Measurements from ENCODE around the gene RFX7. TPM values are rescaled to one million over a fixed set of nuclear protein-coding genes. Genes with fewer than 3 reads are reported as not detected.
"Not testable (repeated sequence)": the region's sequence is repeated elsewhere in the genome, so short reads cannot be mapped to it uniquely, and the experiment has no call there.

Gene RFX7
- total RNA-seq, 1 experiment from 2014 or later, result 8.7 TPM

GRCh38 chr15:56156877-56157276 is 86.8 kb downstream of the RFX7 start:
- DNase-seq, result no peak
- H3K4me3 ChIP-seq (ENCODE audit: insufficient read depth, low read depth, low read length), result no peak overlapping the region
- H3K36me3 ChIP-seq (replicated peaks; ENCODE audit: control insufficient read depth, insufficient read depth, low read length), result no peaks in the 10 kb centered on the region
- H3K27me3 ChIP-seq (ENCODE audit: control insufficient read depth, insufficient read depth, low read length), result no peaks in the 10 kb centered on the region

- H3K27me3 ChIP-seq (ENCODE audit: control insufficient read depth, insufficient read depth, low read length); H3K36me3 ChIP-seq (replicated peaks; ENCODE audit: control insufficient read depth, insufficient read depth, low read length); H3K4me3 ChIP-seq (ENCODE audit: insufficient read depth, low read depth, low read length); DNase-seq: not testable (repeated sequence)
These were observed 88.4 kb downstream of the RFX7 start for GRCh38 chr15:56155278-56155677.

GRCh38 chr15:56154768-56155167 is 88.9 kb downstream of the RFX7 start:
- DNase-seq; H3K4me3 ChIP-seq (ENCODE audit: insufficient read depth, low read depth, low read length); H3K27me3 ChIP-seq (ENCODE audit: control insufficient read depth, insufficient read depth, low read length); H3K36me3 ChIP-seq (replicated peaks; ENCODE audit: control insufficient read depth, insufficient read depth, low read length): not testable (repeated sequence)

GRCh38 chr15:56150204-56150603 is 93.5 kb downstream of the RFX7 start:
- no peak for DNase-seq
- H3K36me3 ChIP-seq (replicated peaks; ENCODE audit: control insufficient read depth, insufficient read depth, low read length), result no peaks in the 10 kb centered on the region
- no peak overlapping the region for H3K4me3 ChIP-seq (ENCODE audit: insufficient read depth, low read depth, low read length)
- no peaks in the 10 kb centered on the region for H3K27me3 ChIP-seq (ENCODE audit: control insufficient read depth, insufficient read depth, low read length)

- Histone ChIP-seq H3K36me3 (replicated peaks; ENCODE audit: control insufficient read depth, insufficient read depth, low read length) (no peaks in the 10 kb centered on the region), H3K4me3 (ENCODE audit: insufficient read depth, low read depth, low read length) (no peak overlapping the region), H3K27me3 (ENCODE audit: control insufficient read depth, insufficient read depth, low read length) (no peaks in the 10 kb centered on the region)
- no peak for DNase-seq
These were observed 95.6 kb downstream of the RFX7 start for GRCh38 chr15:56148064-56148463.

GRCh38 chr15:56146756-56147155 is 96.9 kb downstream of the RFX7 start:
- no peak overlapping the region for H3K4me3 ChIP-seq (ENCODE audit: insufficient read depth, low read depth, low read length)
- DNase-seq, result no peak
- no peaks in the 10 kb centered on the region for H3K27me3 ChIP-seq (ENCODE audit: control insufficient read depth, insufficient read depth, low read length)
- peaks cover 1% of the 10 kb centered on the region; the same call in 1 of the 2 replicates for H3K36me3 ChIP-seq (replicated peaks; ENCODE audit: control insufficient read depth, insufficient read depth, low read length)

GRCh38 chr15:56128081-56128480 is 115.6 kb downstream of the RFX7 start:
- no peaks in the 10 kb centered on the region for H3K36me3 ChIP-seq (replicated peaks; ENCODE audit: control insufficient read depth, insufficient read depth, low read length)
- no peak for DNase-seq
- H3K4me3 ChIP-seq (ENCODE audit: insufficient read depth, low read depth, low read length), result no peak overlapping the region
- H3K27me3 ChIP-seq (ENCODE audit: control insufficient read depth, insufficient read depth, low read length), result no peaks in the 10 kb centered on the region

GRCh38 chr15:56126409-56126808 is 117.3 kb downstream of the RFX7 start:
- no peaks in the 10 kb centered on the region; the same call in 1 of the 2 replicates for H3K36me3 ChIP-seq (replicated peaks; ENCODE audit: control insufficient read depth, insufficient read depth, low read length)
- DNase-seq, result no peak
- H3K27me3 ChIP-seq (ENCODE audit: control insufficient read depth, insufficient read depth, low read length), result no peaks in the 10 kb centered on the region
- H3K4me3 ChIP-seq (ENCODE audit: insufficient read depth, low read depth, low read length), result no peak overlapping the region

- no peak overlapping the region for H3K4me3 ChIP-seq (ENCODE audit: insufficient read depth, low read depth, low read length)
- no peaks in the 10 kb centered on the region; the same call in 1 of the 2 replicates for H3K36me3 ChIP-seq (replicated peaks; ENCODE audit: control insufficient read depth, insufficient read depth, low read length)
- no peak for DNase-seq
These were observed 119.3 kb downstream of the RFX7 start for GRCh38 chr15:56124391-56124790.

GRCh38 chr15:56105855-56106254 is 137.8 kb downstream of the RFX7 start:
- no peak overlapping the region for H3K4me3 ChIP-seq (ENCODE audit: insufficient read depth, low read depth, low read length)
- H3K27me3 ChIP-seq (ENCODE audit: control insufficient read depth, insufficient read depth, low read length), result no peaks in the 10 kb centered on the region
- DNase-seq, result no peak
- H3K36me3 ChIP-seq (replicated peaks; ENCODE audit: control insufficient read depth, insufficient read depth, low read length), result no peaks in the 10 kb centered on the region

More at GRCh38 chr15:56124391-56124790, 119.3 kb downstream of the RFX7 start:
- H3K27me3 ChIP-seq (ENCODE audit: control insufficient read depth, insufficient read depth, low read length), result no peaks in the 10 kb centered on the region

- Histone ChIP-seq H3K27me3 (ENCODE audit: control insufficient read depth, insufficient read depth, low read length) (no peaks in the 10 kb centered on the region), H3K36me3 (replicated peaks; ENCODE audit: control insufficient read depth, insufficient read depth, low read length) (peaks cover 2% of the 10 kb centered on the region), H3K4me3 (ENCODE audit: insufficient read depth, low read depth, low read length) (no peak overlapping the region)
- no peak for DNase-seq
These were observed 141.2 kb downstream of the RFX7 start for GRCh38 chr15:56102441-56102840.

GRCh38 chr15:56099311-56099710 is 144.4 kb downstream of the RFX7 start:
- no peak for DNase-seq
- H3K4me3 ChIP-seq (ENCODE audit: insufficient read depth, low read depth, low read length), result no peak overlapping the region
- peaks cover 22% of the 10 kb centered on the region for H3K36me3 ChIP-seq (replicated peaks; ENCODE audit: control insufficient read depth, insufficient read depth, low read length)
- no peaks in the 10 kb centered on the region for H3K27me3 ChIP-seq (ENCODE audit: control insufficient read depth, insufficient read depth, low read length)

GRCh38 chr15:56098195-56098863 is 145.3 kb downstream of the RFX7 start:
- peaks cover 30% of the 10 kb centered on the region for H3K36me3 ChIP-seq (replicated peaks; ENCODE audit: control insufficient read depth, insufficient read depth, low read length)

GRCh38 chr15:56095406-56095805 is 148.3 kb downstream of the RFX7 start:
- DNase-seq, result no peak
- Histone ChIP-seq H3K27me3 (ENCODE audit: control insufficient read depth, insufficient read depth, low read length) (no peaks in the 10 kb centered on the region), H3K36me3 (replicated peaks; ENCODE audit: control insufficient read depth, insufficient read depth, low read length) (peaks cover 30% of the 10 kb centered on the region), H3K4me3 (ENCODE audit: insufficient read depth, low read depth, low read length) (no peak overlapping the region)

More at GRCh38 chr15:56098195-56098863, 145.3 kb downstream of the RFX7 start:
- DNase-seq, result no peak
- no peak overlapping the region for H3K4me3 ChIP-seq (ENCODE audit: insufficient read depth, low read depth, low read length)
- H3K27me3 ChIP-seq (ENCODE audit: control insufficient read depth, insufficient read depth, low read length), result no peaks in the 10 kb centered on the region

- H3K36me3 ChIP-seq (replicated peaks; ENCODE audit: control insufficient read depth, insufficient read depth, low read length), result peaks cover 30% of the 10 kb centered on the region
- no peak overlapping the region for H3K4me3 ChIP-seq (ENCODE audit: insufficient read depth, low read depth, low read length)
- H3K27me3 ChIP-seq (ENCODE audit: control insufficient read depth, insufficient read depth, low read length), result no peaks in the 10 kb centered on the region
- DNase-seq, result no peak
These were observed 149.5 kb downstream of the RFX7 start for GRCh38 chr15:56094171-56094570.
